HG03039 (cell line): ENCODE results near the gene ADO.

Experiments used
- ATAC-seq: cut with Tn5 transposase; IDR thresholded peaks from one replicate; pipeline ENCODE4 v1.9.1; 2021; ENCODE audit warnings: mild to moderate bottlenecking, moderate library complexity; ENCODE audit not compliant: unreplicated experiment

The ADO gene

DNA sequence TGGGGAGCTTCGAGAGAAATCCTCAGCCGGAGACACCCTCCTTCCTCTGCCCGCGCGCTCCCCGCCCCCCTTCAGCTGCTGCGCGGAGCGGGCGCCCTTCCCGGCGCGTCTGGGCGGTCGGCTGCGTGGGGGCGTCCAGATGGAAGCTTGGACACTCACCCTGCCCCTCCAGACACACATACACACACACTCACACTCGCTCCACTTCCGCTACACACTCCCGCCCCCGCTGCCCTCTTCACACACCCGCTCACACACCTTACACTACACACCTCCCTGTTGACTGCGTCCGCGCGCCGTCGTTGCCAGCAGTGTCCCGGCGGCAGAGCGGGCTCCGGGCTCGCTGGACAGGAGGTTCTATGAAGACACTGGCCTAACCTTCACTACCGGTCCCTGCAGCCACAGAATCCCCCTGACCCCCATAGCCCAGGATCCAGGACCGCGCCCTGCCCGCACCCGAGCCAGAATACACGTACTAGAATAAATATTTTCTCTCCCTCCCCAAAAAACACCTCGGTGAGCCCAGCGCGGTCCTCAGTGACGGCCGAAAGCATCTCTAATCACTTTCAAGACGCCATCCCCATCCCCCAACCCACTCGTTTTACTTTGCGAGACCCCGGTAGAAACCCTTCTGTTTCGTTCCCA is 12.7 kb downstream of the ADO start:
- ATAC-seq, result peak; percentile 3

GRCh38 chr10:62817766-62818425 is 13.4 kb downstream of the ADO start:
- ATAC-seq, result peak; percentile 25

DNA sequence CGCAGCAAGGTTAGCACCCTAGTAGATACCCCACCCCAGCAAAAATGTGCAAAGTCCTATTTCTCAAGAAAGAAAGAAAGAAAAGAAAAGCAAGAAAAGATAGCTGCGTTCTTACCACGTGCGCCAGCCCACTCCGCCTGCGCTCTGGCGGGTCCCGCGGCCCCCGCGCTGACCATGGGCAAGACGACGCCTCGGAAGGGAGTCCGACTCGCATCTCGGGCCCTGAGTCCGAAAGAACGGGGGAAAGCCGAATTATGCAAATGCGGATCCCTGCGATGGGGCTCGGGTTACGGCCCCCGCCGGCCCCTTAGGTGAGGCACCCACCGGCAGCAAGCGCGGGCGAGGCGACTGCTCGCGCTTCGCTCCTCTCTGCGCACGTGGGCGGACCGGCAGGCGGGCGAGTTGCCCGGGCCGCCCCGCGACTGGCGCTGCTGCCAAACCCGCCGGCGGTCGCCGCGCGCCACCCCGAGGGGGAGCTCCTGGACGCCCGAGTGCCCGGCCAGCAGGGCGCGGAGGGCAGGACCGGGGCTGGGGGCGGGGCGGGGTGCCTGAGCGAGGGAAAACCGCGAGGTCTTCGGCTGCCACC is 14.0 kb downstream of the ADO start:
- ATAC-seq, result no peak

GRCh38 chr10:62819141-62819920 is 14.8 kb downstream of the ADO start:
- no peak for ATAC-seq

- no peak for ATAC-seq
Measured at GRCh38 chr10:62820586-62820985, 16.1 kb downstream of the ADO start.

GRCh38 chr10:62826273-62826672 is 21.8 kb downstream of the ADO start:
- no peak for ATAC-seq

DNA sequence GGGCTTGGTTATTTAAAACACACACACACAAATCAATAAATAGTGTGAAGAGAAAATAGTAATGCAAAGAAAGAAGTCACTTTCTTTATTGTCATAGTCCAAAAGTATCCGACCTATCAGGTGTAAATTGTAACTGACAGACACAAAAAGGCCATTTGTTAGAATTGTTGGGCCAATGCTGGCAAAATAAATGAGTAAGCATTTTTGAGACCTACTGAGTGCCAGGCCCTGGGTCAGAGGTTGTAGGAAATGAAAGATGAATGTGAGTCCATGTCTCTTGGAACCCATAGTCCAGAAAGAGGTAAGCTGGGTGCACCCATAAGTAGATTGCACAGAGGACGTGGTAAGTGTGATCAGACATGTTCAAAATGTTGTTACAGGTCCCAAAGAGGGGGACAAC is 25.1 kb downstream of the ADO start:
- no peak for ATAC-seq

GRCh38 chr10:62830679-62831078 is 26.2 kb downstream of the ADO start:
- no peak for ATAC-seq

- ATAC-seq, result peak; percentile 48
Measured at GRCh38 chr10:62831346-62831745, 26.8 kb downstream of the ADO start.

DNA sequence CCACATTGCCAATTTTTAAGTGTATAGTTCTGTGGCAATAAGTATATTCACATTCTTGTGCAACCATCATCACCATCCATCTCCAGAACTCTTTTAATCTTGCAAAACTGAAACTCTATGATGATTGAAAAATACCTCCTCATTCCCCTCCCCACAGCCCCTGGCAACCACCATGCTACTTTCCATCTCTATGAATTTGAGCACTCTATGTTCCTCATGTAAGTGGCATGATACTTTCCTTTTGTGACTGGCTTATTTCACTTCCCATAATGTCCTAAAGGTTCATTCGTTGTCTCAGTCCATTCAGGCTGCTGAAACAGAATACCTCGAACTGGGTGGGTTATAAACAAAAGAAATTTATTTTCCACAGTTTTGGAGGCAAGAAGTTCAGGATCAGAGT is 35.1 kb downstream of the ADO start:
- ATAC-seq, result no peak

DNA sequence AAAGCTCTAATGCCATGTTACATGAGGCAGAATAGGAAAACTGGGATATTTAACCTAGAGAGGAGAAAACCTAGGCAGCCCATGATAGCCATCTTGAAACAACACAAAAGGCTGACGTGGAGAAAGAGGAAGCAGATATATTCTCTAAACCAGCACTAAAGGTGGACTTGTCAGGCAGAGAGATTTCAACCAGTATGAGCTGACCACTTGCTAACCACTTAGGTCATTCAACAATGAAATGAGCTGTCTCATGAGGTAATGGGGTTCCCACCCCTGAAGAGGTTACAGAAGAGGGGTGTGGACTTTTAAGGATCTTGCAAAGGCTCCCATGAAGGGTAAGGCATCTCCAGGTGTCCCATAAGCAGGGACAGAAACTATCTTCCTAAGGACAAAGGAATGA is 38.5 kb downstream of the ADO start:
- no peak for ATAC-seq

DNA sequence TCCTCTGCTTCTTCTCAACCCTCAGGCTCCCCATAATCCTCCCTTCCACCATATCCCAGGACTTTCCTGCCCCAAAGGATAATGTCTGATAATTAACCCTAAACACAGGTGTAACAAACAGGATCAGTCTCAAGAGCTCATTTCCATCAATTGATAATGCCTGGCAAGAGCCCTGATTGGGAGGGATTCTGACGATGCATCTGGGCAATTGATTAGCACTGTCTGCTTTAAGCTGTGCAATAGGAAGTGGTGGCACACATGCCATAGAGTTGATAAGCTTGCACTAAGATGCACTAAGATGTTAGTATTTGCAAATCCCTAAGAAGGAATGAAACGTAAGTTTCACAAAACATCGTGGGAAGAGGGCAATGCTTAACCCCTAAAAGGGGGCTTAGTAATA is 39.1 kb downstream of the ADO start:
- ATAC-seq, result no peak

DNA sequence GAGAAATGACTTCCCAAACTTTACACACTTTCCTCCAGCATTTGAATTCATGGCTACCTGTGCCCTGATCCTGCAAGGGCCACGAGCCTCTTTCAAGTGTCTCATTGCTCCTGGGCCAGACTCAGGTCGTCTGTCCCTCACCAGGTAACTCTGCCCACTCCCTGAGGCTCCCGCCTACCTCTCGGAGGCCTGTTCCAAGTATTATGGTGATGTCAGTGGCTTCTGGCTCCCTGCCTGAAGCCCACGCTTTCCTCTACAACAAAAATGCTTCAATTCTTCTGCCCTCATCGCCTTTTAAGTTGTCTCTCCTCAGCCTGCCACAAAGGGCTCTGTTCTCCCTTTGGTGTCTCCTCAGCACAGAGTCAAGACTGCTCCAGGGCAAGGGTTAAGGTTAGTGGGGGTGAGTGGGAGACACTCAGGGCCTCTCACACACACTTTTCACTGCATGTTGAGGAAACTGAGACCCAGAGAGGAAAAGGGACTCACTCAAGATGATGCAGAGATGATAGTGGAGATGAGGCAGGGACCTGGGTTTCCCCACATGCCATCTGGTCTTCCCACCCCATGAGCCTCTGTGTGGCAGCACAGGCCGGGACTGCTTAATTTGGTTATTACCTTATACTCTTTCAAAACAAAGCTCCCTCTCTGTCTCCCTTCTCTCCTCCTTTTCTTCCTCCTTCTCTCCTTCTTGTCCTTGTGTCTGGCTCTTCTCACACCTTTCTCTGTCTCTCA is 39.9 kb downstream of the ADO start:
- ATAC-seq, result no peak

- no peak for ATAC-seq
Measured at GRCh38 chr10:62847433-62847832, 42.9 kb downstream of the ADO start.

- no peak for ATAC-seq
Measured at GRCh38 chr10:62850646-62851045, 46.1 kb downstream of the ADO start.

- no peak for ATAC-seq
Measured at GRCh38 chr10:62851442-62851841, 46.9 kb downstream of the ADO start.

DNA sequence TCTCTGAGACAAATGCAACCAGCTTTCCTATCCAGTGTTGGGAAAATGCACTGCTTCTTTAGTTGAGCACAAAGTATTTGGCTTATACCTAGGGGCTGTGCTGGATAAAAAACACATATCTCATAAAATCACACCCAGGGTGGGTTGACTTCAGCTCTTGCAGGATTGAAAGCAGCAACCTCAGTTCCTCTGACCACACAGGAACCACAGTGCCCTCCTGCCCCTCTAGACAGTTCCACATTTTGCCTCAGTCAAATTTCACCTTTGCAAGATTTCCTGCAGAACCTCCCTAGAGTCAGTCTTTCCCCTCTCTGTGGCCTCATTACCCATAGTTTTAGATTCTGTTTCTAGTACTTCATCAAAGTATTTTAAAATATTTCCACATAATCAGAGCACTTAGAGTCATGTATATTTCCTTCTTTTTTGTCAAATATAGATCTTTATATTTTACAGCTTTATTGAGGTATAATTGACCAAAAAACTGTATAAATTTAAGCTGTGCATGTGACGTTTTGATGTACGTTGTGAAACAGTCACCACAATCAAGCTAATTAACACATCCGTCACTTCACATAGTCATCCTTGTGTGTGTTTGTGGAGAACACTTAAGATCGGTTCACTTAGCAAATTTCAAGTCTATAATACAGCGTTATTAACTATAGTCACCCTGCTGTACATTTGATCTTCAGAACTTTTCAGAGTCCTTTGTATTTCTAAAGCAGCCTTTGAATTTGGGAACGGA is 48.6 kb downstream of the ADO start:
- ATAC-seq, result peak; percentile 61

DNA sequence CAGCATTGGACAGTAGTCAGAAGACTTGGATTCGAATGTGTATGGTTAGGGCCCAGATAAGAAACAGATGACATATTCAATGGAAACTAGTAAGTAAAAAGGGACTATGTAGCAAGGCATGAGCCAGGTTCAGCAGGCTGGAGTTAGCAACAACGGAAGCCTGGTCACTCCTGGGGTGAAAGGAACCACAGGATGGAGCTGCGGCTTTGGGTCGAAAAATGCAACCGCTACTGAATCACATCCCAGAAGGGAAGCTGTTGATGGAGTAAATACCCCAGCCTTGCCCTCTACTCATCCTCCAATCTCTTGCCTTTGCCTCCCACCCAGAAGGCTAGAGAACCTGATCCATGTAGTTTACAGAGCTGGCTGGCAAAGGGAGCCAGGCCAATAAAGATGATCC is 49.2 kb downstream of the ADO start:
- no peak for ATAC-seq

GRCh38 chr10:62856021-62856420 is 51.5 kb downstream of the ADO start:
- ATAC-seq, result no peak
